Activated CD8-positive, alpha-beta memory T cell treated with anti-CD3 and anti-CD28 coated beads, Interleukin-2, amount 50 U/mL, for 48 hours (primary cell): ENCODE results near the gene NUDT8.

Source experiments
- DNase-seq: peaks from one replicate; pipeline ENCODE4 v3.0.0-alpha.2; 2020

The NUDT8 gene

DNA sequence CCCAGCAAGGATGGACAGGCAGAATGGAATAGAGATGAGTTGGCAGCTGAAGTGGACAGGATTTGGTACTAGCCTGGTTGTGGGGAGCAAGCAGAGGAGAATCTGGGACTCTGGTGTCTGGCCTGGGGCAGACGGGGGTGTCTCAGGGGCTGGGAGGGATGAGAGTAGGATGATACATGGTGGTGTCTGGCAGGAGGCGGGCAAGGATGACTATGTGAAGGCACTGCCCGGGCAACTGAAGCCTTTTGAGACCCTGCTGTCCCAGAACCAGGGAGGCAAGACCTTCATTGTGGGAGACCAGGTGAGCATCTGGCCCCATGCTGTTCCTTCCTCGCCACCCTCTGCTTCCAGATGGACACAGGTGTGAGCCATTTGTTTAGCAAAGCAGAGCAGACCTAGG lies 43.8 kb downstream of the NUDT8 start:
- no peak for DNase-seq

DNA sequence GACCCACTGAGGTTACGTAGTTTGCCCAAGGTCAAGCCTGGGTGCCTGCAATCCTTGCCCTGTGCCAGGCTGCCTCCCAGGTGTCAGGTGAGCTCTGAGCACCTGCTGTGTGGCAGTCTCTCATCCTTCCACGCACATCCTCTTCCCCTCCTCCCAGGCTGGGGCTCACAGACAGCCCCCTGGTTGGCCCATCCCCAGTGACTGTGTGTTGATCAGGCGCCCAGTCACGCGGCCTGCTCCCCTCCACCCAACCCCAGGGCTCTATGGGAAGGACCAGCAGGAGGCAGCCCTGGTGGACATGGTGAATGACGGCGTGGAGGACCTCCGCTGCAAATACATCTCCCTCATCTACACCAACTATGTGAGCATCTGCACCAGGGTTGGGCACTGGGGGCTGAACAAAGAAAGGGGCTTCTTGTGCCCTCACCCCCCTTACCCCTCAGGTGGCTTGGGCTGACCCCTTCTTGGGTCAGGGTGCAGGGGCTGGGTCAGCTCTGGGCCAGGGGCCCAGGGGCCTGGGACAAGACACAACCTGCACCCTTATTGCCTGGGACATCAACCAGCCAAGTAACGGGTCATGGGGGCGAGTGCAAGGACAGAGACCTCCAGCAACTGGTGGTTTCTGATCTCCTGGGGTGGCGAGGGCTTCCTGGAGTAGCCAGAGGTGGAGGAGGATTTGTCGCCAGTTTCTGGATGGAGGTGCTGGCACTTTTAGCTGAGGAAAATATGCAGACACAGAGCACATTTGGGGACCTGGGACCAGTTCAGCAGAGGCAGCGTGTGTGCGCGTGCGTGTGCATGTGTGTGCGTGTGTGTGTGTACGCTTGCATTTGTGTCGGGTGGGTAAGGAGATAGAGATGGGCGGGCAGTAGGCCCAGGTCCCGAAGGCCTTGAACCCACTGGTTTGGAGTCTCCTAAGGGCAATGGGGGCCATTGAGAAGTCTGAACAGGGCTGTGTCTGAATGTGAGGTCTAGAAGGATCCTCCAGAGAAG lies 44.6 kb downstream of the NUDT8 start:
- DNase-seq, result no peak

DNA sequence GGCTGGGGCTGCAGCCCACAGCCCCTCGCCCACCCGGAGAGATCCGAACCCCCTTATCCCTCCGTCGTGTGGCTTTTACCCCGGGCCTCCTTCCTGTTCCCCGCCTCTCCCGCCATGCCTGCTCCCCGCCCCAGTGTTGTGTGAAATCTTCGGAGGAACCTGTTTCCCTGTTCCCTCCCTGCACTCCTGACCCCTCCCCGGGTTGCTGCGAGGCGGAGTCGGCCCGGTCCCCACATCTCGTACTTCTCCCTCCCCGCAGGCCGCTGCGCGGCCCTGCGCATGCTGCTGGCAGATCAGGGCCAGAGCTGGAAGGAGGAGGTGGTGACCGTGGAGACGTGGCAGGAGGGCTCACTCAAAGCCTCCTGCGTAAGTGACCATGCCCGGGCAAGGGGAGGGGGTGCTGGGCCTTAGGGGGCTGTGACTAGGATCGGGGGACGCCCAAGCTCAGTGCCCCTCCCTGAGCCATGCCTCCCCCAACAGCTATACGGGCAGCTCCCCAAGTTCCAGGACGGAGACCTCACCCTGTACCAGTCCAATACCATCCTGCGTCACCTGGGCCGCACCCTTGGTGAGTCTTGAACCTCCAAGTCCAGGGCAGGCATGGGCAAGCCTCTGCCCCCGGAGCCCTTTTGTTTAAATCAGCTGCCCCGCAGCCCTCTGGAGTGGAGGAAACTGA lies 45.4 kb downstream of the NUDT8 start:
- no peak for DNase-seq

DNA sequence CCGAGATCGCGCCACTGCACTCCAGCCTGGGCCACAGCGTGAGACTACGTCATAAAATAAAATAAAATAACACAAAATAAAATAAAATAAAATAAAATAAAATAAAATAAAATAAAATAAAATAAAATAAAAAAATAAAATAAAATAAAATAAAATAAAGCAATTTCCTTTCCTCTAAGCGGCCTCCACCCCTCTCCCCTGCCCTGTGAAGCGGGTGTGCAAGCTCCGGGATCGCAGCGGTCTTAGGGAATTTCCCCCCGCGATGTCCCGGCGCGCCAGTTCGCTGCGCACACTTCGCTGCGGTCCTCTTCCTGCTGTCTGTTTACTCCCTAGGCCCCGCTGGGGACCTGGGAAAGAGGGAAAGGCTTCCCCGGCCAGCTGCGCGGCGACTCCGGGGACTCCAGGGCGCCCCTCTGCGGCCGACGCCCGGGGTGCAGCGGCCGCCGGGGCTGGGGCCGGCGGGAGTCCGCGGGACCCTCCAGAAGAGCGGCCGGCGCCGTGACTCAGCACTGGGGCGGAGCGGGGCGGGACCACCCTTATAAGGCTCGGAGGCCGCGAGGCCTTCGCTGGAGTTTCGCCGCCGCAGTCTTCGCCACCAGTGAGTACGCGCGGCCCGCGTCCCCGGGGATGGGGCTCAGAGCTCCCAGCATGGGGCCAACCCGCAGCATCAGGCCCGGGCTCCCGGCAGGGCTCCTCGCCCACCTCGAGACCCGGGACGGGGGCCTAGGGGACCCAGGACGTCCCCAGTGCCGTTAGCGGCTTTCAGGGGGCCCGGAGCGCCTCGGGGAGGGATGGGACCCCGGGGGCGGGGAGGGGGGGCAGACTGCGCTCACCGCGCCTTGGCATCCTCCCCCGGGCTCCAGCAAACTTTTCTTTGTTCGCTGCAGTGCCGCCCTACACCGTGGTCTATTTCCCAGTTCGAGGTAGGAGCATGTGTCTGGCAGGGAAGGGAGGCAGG lies 46.2 kb downstream of the NUDT8 start, which contains the start of gene GSTP1:
TSS of gene GSTP1 (plus strand) at position 566 of the 958 bp plus-strand sequence. CDS start at position 598, 32 bp downstream.
- peak; percentile 93 for DNase-seq

DNA sequence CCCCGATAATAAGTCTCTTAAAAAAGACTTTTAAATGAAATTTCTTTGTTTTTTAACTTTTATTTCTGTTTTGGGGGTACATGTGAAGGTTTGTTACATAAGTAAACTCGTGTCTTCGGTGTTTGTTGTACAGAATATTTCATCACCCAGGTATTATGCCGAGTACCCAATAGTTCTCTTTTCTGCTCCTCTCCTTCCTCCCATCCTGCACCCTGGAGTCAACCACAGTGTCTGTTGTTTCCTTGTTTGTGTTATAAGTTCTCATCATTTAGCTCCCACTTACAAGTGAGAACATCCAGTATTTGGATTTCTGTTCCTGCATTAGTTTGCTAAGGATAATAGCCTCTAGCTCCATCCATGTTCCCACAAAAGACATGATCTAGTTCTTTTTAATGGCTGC lies 47.7 kb downstream of the NUDT8 start:
- DNase-seq, result no peak

DNA sequence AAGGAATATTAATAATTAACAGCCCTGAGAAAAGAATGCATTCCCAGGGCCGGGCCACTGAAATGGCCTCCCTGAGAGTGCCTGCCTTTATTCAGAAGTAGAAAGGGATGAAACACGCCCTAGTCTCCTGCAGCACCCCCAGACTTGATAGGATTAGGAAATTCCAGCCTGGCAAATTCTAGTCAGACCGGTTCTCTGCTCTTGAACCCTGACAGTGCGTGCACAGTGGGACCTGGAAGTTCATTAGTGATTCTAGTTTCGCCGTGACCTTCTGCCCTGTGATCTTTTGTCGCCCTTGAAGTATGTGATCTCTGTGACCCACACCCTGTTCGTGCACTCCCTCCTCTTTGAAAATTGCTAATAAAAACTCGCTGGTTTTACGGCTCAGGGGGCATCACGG lies 48.3 kb downstream of the NUDT8 start:
- no peak for DNase-seq

DNA sequence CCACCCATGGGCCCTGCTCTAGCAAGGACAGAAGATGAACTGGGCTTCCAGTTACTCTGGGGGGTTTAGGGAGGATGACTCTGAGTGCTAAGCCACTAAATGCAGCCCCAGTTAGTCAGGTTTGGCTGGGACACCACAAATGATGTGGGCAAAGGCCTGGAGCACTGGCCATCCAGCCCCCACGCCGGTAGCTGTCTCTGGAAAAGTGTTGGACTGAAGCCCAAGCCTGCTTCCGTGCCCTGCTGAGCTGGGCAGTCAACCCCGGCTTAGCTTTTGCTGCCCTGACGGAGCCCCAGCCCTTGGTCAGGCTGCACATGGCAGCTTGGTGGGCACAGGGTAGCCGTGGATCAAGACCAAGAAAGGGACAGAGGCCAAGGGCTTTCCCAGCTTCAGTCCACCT lies 51.8 kb downstream of the NUDT8 start:
- DNase-seq, result no peak
